Type B pancreatic cell (in vitro differentiated cells): ENCODE results near the gene HOXD10. TPM values are rescaled to one million over a fixed set of nuclear protein-coding genes. Genes with fewer than 3 reads are reported as not detected.
A peak's percentile ranks its signal among the peaks of the same experiment; 100 is the strongest.

ENCODE experiments used
- DNase-seq: peaks from one replicate; pipeline ENCODE4 v3.0.0; 2021; ENCODE audit warnings: mixed read lengths; ENCODE audit not compliant: unreplicated experiment; ENCODE audit errors: extremely low spot score
- H3K27ac Mint-ChIP-seq: 2 replicates; pipeline ENCODE4 v1.8.0; 2021; ENCODE audit warnings: mild to moderate bottlenecking, mixed read lengths
- H3K27me3 Mint-ChIP-seq: 2 replicates; pipeline ENCODE4 v1.8.0; 2021; ENCODE audit warnings: mixed read lengths
- H3K36me3 Mint-ChIP-seq: 2 replicates; pipeline ENCODE4 v1.8.0; 2021; ENCODE audit warnings: mixed read lengths
- H3K4me1 Mint-ChIP-seq: one replicate; pipeline ENCODE4 v1.8.0; 2021; ENCODE audit warnings: mixed read lengths; ENCODE audit not compliant: unreplicated experiment
- H3K4me3 Mint-ChIP-seq: 2 replicates; pipeline ENCODE4 v1.8.0; 2021; ENCODE audit warnings: mild to moderate bottlenecking, mixed read lengths
- H3K9me3 Mint-ChIP-seq: 2 replicates; pipeline ENCODE4 v1.8.0; 2021; ENCODE audit warnings: mixed read lengths
- total RNA-seq: library from RNA; stranded (reverse); gene quantifications from 2 replicates; pipeline ENCODE4 v1.2.1, GENCODE V29; 2021; ENCODE audit warnings: low replicate concordance
- TF ChIP-seq, protein P1 (sequence below): fragments of 200-600 bp; sonication (generic); conservative IDR thresholded peaks from 2 replicates; pipeline ENCODE4 v1.5.0; 2021; ENCODE audit warnings: antibody characterized with exemption, mild to moderate bottlenecking

HOXD10 gene
- total RNA-seq, 1 donor from 2014 or later: 0.56 TPM

DNA sequence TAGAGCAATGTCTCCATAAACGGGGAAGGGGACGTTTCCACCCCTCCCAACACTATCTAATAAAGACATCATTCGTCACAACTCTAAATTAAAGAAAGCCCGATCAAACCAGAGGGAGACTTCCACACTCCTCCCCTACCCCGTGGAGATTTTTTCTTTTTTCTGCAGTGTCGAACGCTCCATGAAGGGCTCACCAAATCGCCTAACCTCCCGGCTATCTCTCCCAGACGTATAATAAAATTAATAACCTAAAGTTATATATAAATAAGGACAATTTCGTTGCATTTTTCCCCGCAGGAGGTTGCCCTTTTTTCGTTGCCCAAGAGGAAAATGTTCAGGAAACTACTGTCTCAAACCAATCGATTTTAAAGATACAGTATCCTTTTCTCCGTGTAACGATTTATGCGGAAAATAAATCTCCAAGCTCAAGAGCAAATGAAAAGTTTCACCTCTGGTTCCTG lies 35.2 kb upstream of the HOXD10 start:
- DNase-seq: no peak
- Mint-ChIP-seq H3K9me3 (no peaks in the 10 kb centered on the region), H3K36me3 (no peaks in the 10 kb centered on the region), H3K27ac (peak overlapping the region; percentile 36), H3K4me1 (peaks cover 32% of the 10 kb centered on the region), H3K27me3 (peaks cover 94% of the 10 kb centered on the region), H3K4me3 (peak overlapping the region; percentile 67)
- TF ChIP-seq, protein P1, sequence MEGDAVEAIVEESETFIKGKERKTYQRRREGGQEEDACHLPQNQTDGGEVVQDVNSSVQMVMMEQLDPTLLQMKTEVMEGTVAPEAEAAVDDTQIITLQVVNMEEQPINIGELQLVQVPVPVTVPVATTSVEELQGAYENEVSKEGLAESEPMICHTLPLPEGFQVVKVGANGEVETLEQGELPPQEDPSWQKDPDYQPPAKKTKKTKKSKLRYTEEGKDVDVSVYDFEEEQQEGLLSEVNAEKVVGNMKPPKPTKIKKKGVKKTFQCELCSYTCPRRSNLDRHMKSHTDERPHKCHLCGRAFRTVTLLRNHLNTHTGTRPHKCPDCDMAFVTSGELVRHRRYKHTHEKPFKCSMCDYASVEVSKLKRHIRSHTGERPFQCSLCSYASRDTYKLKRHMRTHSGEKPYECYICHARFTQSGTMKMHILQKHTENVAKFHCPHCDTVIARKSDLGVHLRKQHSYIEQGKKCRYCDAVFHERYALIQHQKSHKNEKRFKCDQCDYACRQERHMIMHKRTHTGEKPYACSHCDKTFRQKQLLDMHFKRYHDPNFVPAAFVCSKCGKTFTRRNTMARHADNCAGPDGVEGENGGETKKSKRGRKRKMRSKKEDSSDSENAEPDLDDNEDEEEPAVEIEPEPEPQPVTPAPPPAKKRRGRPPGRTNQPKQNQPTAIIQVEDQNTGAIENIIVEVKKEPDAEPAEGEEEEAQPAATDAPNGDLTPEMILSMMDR: no peak

DNA sequence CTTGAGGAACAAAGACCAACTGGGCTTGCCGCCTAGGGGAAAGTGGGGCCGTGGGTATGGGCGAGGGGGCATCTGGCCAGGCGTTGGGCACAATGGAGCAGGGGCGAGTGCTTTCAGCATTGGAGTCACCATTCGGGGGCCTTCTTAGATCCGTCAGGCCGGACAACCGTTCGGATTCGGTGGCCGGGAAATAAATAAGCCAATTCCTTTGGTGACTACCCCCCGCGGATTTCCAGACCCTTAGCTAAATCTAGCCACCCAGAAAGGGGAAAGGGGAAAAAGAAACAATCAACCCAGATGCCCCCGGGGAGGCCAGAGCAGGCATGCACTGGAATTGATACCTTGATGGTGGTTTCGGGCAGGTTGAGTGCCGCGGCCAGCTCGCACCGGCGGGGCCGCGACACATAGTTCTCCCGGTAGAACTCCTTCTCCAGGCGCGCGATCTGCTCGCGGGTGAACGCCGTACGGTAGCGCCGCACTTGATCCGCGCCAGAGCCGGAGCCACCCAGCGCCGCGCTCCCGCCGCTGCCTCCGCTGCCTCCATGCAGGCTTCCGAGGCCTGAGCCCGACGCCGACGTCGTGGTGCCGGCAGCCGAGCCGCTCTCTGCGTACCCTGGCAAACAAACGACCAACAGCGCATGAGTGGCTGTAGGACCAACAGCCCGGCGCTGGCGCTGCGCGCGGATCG lies 34.6 kb upstream of the HOXD10 start:
- DNase-seq: no peak
- Mint-ChIP-seq H3K9me3 (no peaks in the 10 kb centered on the region), H3K4me1 (peaks cover 32% of the 10 kb centered on the region), H3K27ac (no peak overlapping the region), H3K36me3 (no peaks in the 10 kb centered on the region), H3K4me3 (peak overlapping the region; percentile 66), H3K27me3 (peaks cover 94% of the 10 kb centered on the region)
- TF ChIP-seq, protein P1: no peak

DNA sequence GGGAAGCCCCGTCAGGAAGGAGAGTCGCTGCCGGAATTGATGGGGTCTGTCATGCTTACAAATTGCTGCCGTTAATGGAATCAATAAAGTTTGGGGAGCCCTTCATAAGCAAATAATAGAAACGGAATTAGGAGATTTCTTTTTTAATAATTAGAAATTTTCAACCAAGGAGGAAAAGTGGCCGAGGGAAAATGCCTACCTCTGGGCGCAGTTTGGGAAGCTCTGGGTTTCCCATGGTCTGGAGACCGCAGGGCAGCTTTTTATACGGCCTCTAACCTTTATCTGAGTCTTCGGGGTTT lies 34.1 kb upstream of the HOXD10 start:
- H3K9me3 Mint-ChIP-seq: no peaks in the 10 kb centered on the region
- H3K27ac Mint-ChIP-seq: no peak overlapping the region
- H3K27me3 Mint-ChIP-seq: peaks cover 94% of the 10 kb centered on the region
- H3K36me3 Mint-ChIP-seq: no peaks in the 10 kb centered on the region
- H3K4me3 Mint-ChIP-seq: peak overlapping the region; percentile 66
- TF ChIP-seq, protein P1: no peak
- peaks cover 32% of the 10 kb centered on the region for H3K4me1 Mint-ChIP-seq
- no peak for DNase-seq

DNA sequence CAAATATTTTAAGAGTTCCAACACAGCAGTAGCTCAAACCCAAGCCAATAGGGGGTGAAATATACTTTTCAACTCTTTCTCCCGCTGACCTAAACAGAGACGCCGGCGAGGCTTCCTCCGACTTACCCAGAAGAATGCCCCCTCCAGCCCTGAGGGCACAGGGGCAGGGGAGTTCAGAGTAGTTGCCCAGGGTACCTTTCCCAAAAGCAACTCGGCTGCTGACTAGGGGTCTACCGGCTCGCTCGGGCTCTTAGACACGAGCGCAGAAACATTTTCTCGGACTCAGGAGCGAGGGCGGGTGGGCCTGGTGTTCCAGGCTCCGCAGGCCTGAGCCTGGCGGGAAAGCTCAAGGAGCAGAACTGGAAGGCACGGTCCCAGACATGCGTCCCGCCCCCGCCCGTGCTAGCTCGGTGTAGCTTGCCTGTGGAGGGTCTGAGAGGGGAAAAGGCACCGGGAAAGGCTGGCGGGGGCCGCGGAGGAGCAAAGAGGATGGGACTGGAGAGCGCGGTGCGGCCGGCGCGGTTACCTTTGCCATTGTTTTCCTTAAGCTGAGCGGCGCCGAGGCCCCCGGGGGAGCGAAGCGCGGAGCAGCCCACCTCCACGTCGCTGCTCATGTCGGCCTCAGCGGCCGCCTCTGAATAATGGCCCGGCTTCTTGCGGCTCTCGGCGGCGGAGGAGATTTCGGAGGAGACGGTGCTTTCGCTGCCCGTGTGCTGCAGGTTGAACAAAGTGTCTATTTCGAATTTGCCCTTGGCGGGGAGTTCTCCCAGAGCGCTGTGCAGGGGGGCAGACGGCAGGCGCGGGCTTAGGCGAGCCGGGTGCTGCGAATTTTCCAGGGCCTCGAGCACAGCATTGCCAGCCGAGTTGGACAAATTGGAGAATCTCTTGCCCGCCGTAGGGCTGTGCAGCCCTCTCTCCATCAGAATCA lies 33.5 kb upstream of the HOXD10 start:
- TF ChIP-seq, protein P1: no peak
- no peaks in the 10 kb centered on the region for H3K36me3 Mint-ChIP-seq
- no peaks in the 10 kb centered on the region for H3K9me3 Mint-ChIP-seq
- peak overlapping the region; percentile 66 for H3K4me3 Mint-ChIP-seq
- DNase-seq: no peak
- peaks cover 33% of the 10 kb centered on the region for H3K4me1 Mint-ChIP-seq
- peaks cover 97% of the 10 kb centered on the region for H3K27me3 Mint-ChIP-seq
- peak overlapping the region; percentile 19 for H3K27ac Mint-ChIP-seq

DNA sequence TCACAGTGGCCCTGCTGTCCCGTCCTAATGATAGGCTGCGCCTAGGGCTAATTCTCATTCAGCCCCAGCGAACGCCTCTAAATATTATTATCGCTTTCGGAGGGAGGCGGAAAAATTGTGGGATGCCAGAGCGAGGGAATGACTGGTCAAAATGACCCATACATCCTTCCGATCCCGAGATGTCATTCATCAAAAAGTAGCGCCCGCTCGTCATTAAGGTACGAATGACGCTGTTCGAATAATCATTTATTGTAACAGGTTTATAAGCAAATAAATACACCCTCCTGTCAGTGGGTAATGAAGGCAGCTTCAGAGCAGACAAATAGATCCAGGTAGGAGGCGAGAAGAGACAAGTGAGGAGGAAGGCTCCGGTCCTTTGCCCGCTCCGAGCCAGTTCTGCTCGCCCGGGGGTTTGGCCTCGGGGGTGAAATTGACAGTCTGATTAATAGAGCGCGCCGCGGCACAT lies 32.7 kb upstream of the HOXD10 start, which contains the start of gene EVX2:
Gene EVX2 (minus strand): TSS at position 167 of the 466 bp plus-strand sequence. CDS start 186 bp downstream, outside the sequence.
- no peak for DNase-seq
- H3K4me3 Mint-ChIP-seq: peak within 1 kb of the TSS; percentile 66
- H3K27me3 Mint-ChIP-seq: peaks cover 97% of the 10 kb centered on the region
- TF ChIP-seq, protein P1: no peak
- peaks cover 37% of the 10 kb centered on the region for H3K4me1 Mint-ChIP-seq
- H3K36me3 Mint-ChIP-seq: no peaks in the 10 kb centered on the region
- peak within 1 kb of the TSS; percentile 19 for H3K27ac Mint-ChIP-seq
- no peaks in the 10 kb centered on the region for H3K9me3 Mint-ChIP-seq
